Uterus (tissue), 2 donors: ENCODE results near the gene ASIC3.

ENCODE experiments used
- POLR2A ChIP-seq, 2 donors: fragments of 450-650 bp; IDR thresholded peaks; one replicate each; pipeline ENCODE4 v1.6.1; 2016; ENCODE audit warnings: antibody characterized with exemption in 2 of 2, mild to moderate bottlenecking in 1 of 2, moderate library complexity in 1 of 2
- TF ChIP-seq, protein P1 (sequence below), 4 experiments: fragments of 200-600 bp in 2 of 4; fragments of 450-650 bp in 2 of 4; sonication (generic) in 2 of 4; IDR thresholded peaks; one replicate each; pipeline ENCODE4 v1.5.1; 2016 to 2019; ENCODE audit warnings: antibody characterized with exemption in 4 of 4, mild to moderate bottlenecking in 2 of 4, moderate library complexity in 1 of 4

DNA sequence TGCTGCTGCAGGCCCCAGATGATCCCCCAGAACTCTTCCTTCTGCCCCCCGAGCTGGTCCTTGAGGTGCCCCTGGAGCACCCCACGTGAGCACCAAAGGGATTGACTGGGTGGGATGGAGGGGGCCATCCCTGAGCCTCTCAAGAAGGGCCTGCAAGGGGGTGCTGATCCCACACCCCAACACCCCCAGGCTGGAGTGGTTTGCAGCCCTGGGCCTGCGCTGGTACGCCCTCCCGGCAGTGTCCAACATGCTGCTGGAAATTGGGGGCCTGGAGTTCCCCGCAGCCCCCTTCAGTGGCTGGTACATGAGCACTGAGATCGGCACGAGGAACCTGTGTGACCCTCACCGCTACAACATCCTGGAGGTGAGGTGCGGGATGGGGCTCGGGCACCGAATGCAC is 49.3 kb upstream of the ASIC3 start:
- TF ChIP-seq, protein P1, sequence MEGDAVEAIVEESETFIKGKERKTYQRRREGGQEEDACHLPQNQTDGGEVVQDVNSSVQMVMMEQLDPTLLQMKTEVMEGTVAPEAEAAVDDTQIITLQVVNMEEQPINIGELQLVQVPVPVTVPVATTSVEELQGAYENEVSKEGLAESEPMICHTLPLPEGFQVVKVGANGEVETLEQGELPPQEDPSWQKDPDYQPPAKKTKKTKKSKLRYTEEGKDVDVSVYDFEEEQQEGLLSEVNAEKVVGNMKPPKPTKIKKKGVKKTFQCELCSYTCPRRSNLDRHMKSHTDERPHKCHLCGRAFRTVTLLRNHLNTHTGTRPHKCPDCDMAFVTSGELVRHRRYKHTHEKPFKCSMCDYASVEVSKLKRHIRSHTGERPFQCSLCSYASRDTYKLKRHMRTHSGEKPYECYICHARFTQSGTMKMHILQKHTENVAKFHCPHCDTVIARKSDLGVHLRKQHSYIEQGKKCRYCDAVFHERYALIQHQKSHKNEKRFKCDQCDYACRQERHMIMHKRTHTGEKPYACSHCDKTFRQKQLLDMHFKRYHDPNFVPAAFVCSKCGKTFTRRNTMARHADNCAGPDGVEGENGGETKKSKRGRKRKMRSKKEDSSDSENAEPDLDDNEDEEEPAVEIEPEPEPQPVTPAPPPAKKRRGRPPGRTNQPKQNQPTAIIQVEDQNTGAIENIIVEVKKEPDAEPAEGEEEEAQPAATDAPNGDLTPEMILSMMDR (IDR thresholded peaks at IDR 0.05) = no peak
- TF ChIP-seq POLR2A (IDR thresholded peaks at IDR 0.05) = no peak
